ENCODE measurements around the gene EPB41L1. TPM values are rescaled to one million over a fixed set of nuclear protein-coding genes. Genes with fewer than 3 reads are reported as not detected.
A peak's percentile ranks its signal among the peaks of the same experiment; 100 is the strongest.

The EPB41L1 gene
- total and polyA plus RNA-seq, 4 donors = 13.5 to 61.9 (median 32.8) TPM

GRCh38 chr20:36153204-36153603 lies 1.3 kb upstream of the EPB41L1 start:
- H3K4me1 ChIP-seq (ENCODE audit: control insufficient read depth in 5 of 5, insufficient read depth in 5 of 5, low read length in 5 of 5) = peaks cover 0 to 18% (median 4%) of the 10 kb centered on the region in 5 donors
- H3K27me3 ChIP-seq (ENCODE audit: control insufficient read depth in 3 of 3, insufficient read depth in 3 of 3, low read length in 2 of 3) = no peaks in the 10 kb centered on the region
- WGBS, 2 donors = 89 to 94% methylated on average over 4 of the region's 4 CpGs
- no peaks in the 10 kb centered on the region for H3K9me3 ChIP-seq (ENCODE audit: control insufficient read depth in 4 of 4, insufficient read depth in 3 of 4, low read length in 3 of 4)
- DNase-seq (no peak), ATAC-seq (ENCODE audit: insufficient read depth, low FRiP score) (no peak)
- no peak overlapping the region for H3K27ac ChIP-seq (ENCODE audit: low read depth in 1 of 2, low read length in 1 of 2)
- no peak overlapping the region for H3K9ac ChIP-seq (ENCODE audit: insufficient read depth in 1 of 2, low read length in 2 of 2)
- TF ChIP-seq CTCF (IDR thresholded peaks at IDR 0.05; ENCODE audit: control extremely low read depth, extremely low read depth) = no peak
- H3K4me3 ChIP-seq = no peak overlapping the region
- no peaks in the 10 kb centered on the region for H3K36me3 ChIP-seq (ENCODE audit: control insufficient read depth in 4 of 4, insufficient read depth in 4 of 4, low read length in 4 of 4)

DNA sequence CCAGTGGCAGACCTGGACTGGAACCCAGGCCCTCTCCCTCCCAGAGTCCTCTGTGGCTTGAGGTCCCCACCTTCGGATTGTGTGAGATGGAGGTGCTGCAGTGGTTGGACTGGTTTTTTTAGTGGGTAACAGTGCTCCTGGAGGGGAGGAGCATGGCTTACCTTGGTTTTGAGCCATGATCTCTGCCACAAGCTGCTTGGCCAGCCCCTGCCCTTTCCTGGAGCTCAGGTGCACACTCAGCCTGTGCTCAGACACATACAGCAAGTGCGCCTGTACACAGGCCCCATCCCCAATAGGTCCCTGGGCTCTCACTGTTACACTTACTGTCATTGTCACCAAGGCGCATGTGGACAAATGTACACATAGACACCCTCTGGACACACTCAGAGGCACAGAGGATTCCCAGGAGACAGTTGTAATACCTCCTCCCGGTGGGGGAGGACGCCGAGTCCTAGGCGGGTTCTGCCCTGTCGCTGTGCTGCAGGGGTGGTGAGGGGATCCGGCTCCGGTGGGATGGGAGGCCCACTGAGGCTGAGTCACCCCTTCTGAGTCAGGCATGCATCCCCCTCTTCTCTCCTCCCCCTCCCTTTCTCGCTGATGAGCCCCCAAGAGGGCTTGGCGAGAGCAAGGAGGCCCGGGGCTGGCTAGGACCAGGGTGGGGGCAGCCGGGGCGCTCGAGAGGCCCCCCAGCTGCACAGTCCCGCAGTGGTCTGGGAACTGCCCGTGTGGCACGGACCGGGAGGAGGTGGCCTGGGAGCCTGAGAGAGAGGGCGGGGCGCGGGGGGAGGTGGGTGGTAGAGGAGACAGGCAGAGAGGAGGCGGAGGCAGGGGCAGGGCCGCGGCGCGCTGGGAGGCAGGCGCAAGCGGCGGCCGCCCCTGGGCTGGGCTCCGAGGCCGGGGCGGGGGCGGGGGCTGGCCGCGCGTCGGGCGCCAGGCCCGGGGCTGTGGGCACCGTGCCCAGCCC lies 522 bp upstream of the EPB41L1 start:
- Histone ChIP-seq H3K27me3 (ENCODE audit: control insufficient read depth in 3 of 3, insufficient read depth in 3 of 3, low read length in 2 of 3) (no peaks in the 10 kb centered on the region), H3K4me3 (peak overlapping the region; percentile 40), H3K36me3 (ENCODE audit: control insufficient read depth in 4 of 4, insufficient read depth in 4 of 4, low read length in 4 of 4) (no peaks in the 10 kb centered on the region), H3K4me1 (ENCODE audit: control insufficient read depth in 5 of 5, insufficient read depth in 5 of 5, low read length in 5 of 5) (peaks cover 0 to 18% (median 4%) of the 10 kb centered on the region in 5 donors), H3K27ac (ENCODE audit: low read depth in 1 of 2, low read length in 1 of 2) (peak overlapping the region in 1 of 2 donors; percentile 1), H3K9ac (ENCODE audit: insufficient read depth in 1 of 2, low read length in 2 of 2) (peak overlapping the region in 1 of 2 donors; percentile 14), H3K9me3 (ENCODE audit: control insufficient read depth in 4 of 4, insufficient read depth in 3 of 4, low read length in 3 of 4) (no peaks in the 10 kb centered on the region)
- 8 to 24% methylated on average over 18 to 43 of the region's 43 CpGs for WGBS, 2 donors
- peak; percentile 82 for ATAC-seq (ENCODE audit: insufficient read depth, low FRiP score)
- TF ChIP-seq CTCF (IDR thresholded peaks at IDR 0.05; ENCODE audit: control extremely low read depth, extremely low read depth) = no peak
- DNase-seq = peak; percentile 84 to 90 (median 87)

DNA sequence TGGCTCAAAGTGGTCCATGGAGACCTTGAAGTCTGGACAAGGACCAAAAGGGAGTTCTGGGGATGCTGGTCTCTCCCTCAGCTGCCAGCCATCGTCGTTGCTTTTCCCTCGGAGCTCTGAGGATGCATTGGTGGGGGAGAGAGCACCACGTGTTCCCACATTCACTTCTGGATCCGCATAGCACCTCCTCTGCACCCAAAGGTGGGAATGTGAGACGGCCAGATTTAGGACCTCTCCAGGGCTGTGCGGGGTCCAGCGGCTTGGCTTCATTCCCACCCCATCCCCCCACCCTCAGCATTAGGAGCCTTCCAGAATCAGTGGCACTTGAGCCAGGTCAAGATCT lies 1.1 kb downstream of the EPB41L1 start:
- no peak for DNase-seq
- no peaks in the 10 kb centered on the region for H3K36me3 ChIP-seq (ENCODE audit: control insufficient read depth in 4 of 4, insufficient read depth in 4 of 4, low read length in 4 of 4)
- H3K27ac ChIP-seq (ENCODE audit: low read depth in 1 of 2, low read length in 1 of 2) = peak overlapping the region in 1 of 2 donors; percentile 17
- peaks cover 0 to 18% (median 4%) of the 10 kb centered on the region in 5 donors for H3K4me1 ChIP-seq (ENCODE audit: control insufficient read depth in 5 of 5, insufficient read depth in 5 of 5, low read length in 5 of 5)
- no peak for ATAC-seq (ENCODE audit: insufficient read depth, low FRiP score)
- H3K9me3 ChIP-seq (ENCODE audit: control insufficient read depth in 4 of 4, insufficient read depth in 3 of 4, low read length in 3 of 4) = no peaks in the 10 kb centered on the region
- no peak overlapping the region for H3K9ac ChIP-seq (ENCODE audit: insufficient read depth in 1 of 2, low read length in 2 of 2)
- no peak for TF ChIP-seq CTCF (IDR thresholded peaks at IDR 0.05; ENCODE audit: control extremely low read depth, extremely low read depth)
- H3K27me3 ChIP-seq (ENCODE audit: control insufficient read depth in 3 of 3, insufficient read depth in 3 of 3, low read length in 2 of 3) = no peaks in the 10 kb centered on the region
- WGBS, 2 donors = 74 to 77% methylated on average over 8 of the region's 8 CpGs
- no peak overlapping the region for H3K4me3 ChIP-seq

Data from lung (tissue), 12 donors.